Smooth muscle cell (in vitro differentiated cells): ENCODE measurements around the gene CCDC85A. TPM values are rescaled to one million over a fixed set of nuclear protein-coding genes. Genes with fewer than 3 reads are reported as not detected.

Experiments
- DNase-seq: peaks from one replicate; lab custom pipeline; 2025; ENCODE audit not compliant: unreplicated experiment; lab: John Stamatoyannopoulos, UW
- H2AFZ ChIP-seq: fragments of 200-600 bp; sonication (generic); 2 replicates; pipeline ENCODE4 v1.6.0; 2016; ENCODE audit warnings: antibody characterized with exemption, low read depth, mild to moderate bottlenecking
- H3F3A ChIP-seq: fragments of 200-600 bp; sonication (generic); 2 replicates; pipeline ENCODE4 v1.6.0; 2017; ENCODE audit warnings: antibody characterized with exemption, low read depth
- H3K27ac ChIP-seq: fragments of 200-600 bp; sonication (generic); 2 replicates; pipeline ENCODE4 v1.5.1; 2016; ENCODE audit warnings: low read depth, mild to moderate bottlenecking
- H3K27me3 ChIP-seq: fragments of 200-600 bp; sonication (generic); 2 replicates; pipeline ENCODE4 v1.6.1; 2016; ENCODE audit warnings: low read depth, mild to moderate bottlenecking
- H3K36me3 ChIP-seq: fragments of 200-600 bp; sonication (generic); 2 replicates; pipeline ENCODE4 v1.5.1; 2016; ENCODE audit warnings: low read depth
- H3K4me1 ChIP-seq: fragments of 200-600 bp; sonication (generic); 2 replicates; pipeline ENCODE4 v1.5.1; 2016; ENCODE audit warnings: low read depth
- H3K4me2 ChIP-seq: fragments of 200-600 bp; sonication (generic); 2 replicates; pipeline ENCODE4 v1.6.0; 2016; ENCODE audit warnings: mild to moderate bottlenecking
- H3K4me3 ChIP-seq: fragments of 200-600 bp; sonication (generic); 2 replicates; pipeline ENCODE4 v1.5.1; 2016; ENCODE audit warnings: mild to moderate bottlenecking
- H3K79me2 ChIP-seq: fragments of 200-600 bp; sonication (generic); 2 replicates; pipeline ENCODE4 v1.6.0; 2016; ENCODE audit warnings: low read depth, mild to moderate bottlenecking
- H3K9ac ChIP-seq: fragments of 200-600 bp; sonication (generic); 2 replicates; pipeline ENCODE4 v1.6.0; 2016; ENCODE audit warnings: low read depth
- H3K9me3 ChIP-seq: fragments of 200-600 bp; sonication (generic); replicated peaks from 2 replicates; pipeline ENCODE4 v1.5.1; 2016; ENCODE audit warnings: low read depth
- H4K20me1 ChIP-seq: fragments of 200-600 bp; sonication (generic); 2 replicates; pipeline ENCODE4 v1.6.0; 2016; ENCODE audit warnings: low read depth
- CTCF ChIP-seq: fragments of 200-600 bp; sonication (generic); IDR thresholded peaks from 2 replicates; pipeline ENCODE4 v1.5.1; 2017; ENCODE audit warnings: borderline replicate concordance, mild to moderate bottlenecking, antibody characterized with exemption; ENCODE audit not compliant: insufficient read depth, poor library complexity, severe bottlenecking
- WGBS: methylation state at CpG from one replicate; pipeline ENCODE4 v1.1.7; 2016; ENCODE audit warnings: low lambda C conversion rate; 5-methylcytosine and 5-hydroxymethylcytosine counted together
- polyA plus RNA-seq: library from polyadenylated mRNA; unstranded; fragments of >200 nt; fragmentation: Nextera tagmentation; extraction: Ambion mirVana; gene quantifications from 2 replicates; pipeline ENCODE4 v1.2.1, GENCODE V29; 2016
- total RNA-seq: library from RNA; depleted of rRNA; stranded (reverse); fragments of >200 nt; gene quantifications from 2 replicates; pipeline ENCODE4 v1.2.3, GENCODE V29; 2014

The CCDC85A gene
- total and polyA plus RNA-seq, 2 experiments from 2014 or later, result 0.67 to 2.1 TPM

GRCh38 chr2:56376699-56377665, 193.2 kb downstream of the CCDC85A start:
- no peak overlapping the region for H3K4me3 ChIP-seq
- H3K9me3 ChIP-seq, result no peaks in the 10 kb centered on the region
- H3K9ac ChIP-seq, result no peak overlapping the region
- no peak for TF ChIP-seq CTCF
- H3K4me2 ChIP-seq, result no peak overlapping the region
- 93% methylated on average over 2 of the region's 2 CpGs for WGBS
- H3K4me1 ChIP-seq, result no peaks in the 10 kb centered on the region
- no peak for DNase-seq
- no peaks in the 10 kb centered on the region for H3K27me3 ChIP-seq
- H4K20me1 ChIP-seq, result no peaks in the 10 kb centered on the region
- H3K79me2 ChIP-seq, result no peaks in the 10 kb centered on the region
- H2AFZ ChIP-seq, result no peak overlapping the region
- H3F3A ChIP-seq, result no peaks in the 10 kb centered on the region
- no peaks in the 10 kb centered on the region for H3K36me3 ChIP-seq
- H3K27ac ChIP-seq, result no peak overlapping the region

GRCh38 chr2:56379066-56379465, 195.3 kb downstream of the CCDC85A start:
- no peak overlapping the region for H2AFZ ChIP-seq
- 77% methylated on average over 2 of the region's 2 CpGs for WGBS
- TF ChIP-seq CTCF, result no peak

GRCh38 chr2:56380861-56381260, 197.1 kb downstream of the CCDC85A start:
- Histone ChIP-seq H3K36me3 (no peaks in the 10 kb centered on the region), H3K9ac (no peak overlapping the region), H3K27ac (peak overlapping the region; percentile 72), H3K27me3 (no peaks in the 10 kb centered on the region), H3K4me2 (no peak overlapping the region), H3K79me2 (no peaks in the 10 kb centered on the region), H3F3A (no peaks in the 10 kb centered on the region), H3K9me3 (no peaks in the 10 kb centered on the region), H4K20me1 (no peaks in the 10 kb centered on the region), H2AFZ (no peak overlapping the region), H3K4me1 (no peaks in the 10 kb centered on the region), H3K4me3 (no peak overlapping the region)
- DNase-seq, result no peak
- TF ChIP-seq CTCF, result no peak
- 68% methylated on average over 2 of the region's 2 CpGs for WGBS

More at GRCh38 chr2:56379066-56379465, 195.3 kb downstream of the CCDC85A start:
- no peak for DNase-seq
- no peaks in the 10 kb centered on the region for H3K9me3 ChIP-seq
- H3K4me2 ChIP-seq, result no peak overlapping the region
- no peaks in the 10 kb centered on the region for H3K79me2 ChIP-seq
- H3K27me3 ChIP-seq, result no peaks in the 10 kb centered on the region
- no peaks in the 10 kb centered on the region for H3K36me3 ChIP-seq
- H3K4me3 ChIP-seq, result no peak overlapping the region
- H3F3A ChIP-seq, result no peaks in the 10 kb centered on the region
- H3K27ac ChIP-seq, result peak overlapping the region; percentile 46
- H4K20me1 ChIP-seq, result no peaks in the 10 kb centered on the region
- no peaks in the 10 kb centered on the region for H3K4me1 ChIP-seq
- H3K9ac ChIP-seq, result no peak overlapping the region
